ENCODE data around the gene AJAP1. TPM values are rescaled to one million over a fixed set of nuclear protein-coding genes. Genes with fewer than 3 reads are reported as not detected.

The AJAP1 gene
- polyA plus RNA-seq, 1 of the 3 experiments (the other 2 are of a cell fraction), result not detected

GRCh38 chr1:4652631-4653327, 1.6 kb upstream of the AJAP1 start:
- peak; percentile 62; the same call in 1 of the 2 replicates for TF ChIP-seq SMC3 (IDR thresholded peaks at IDR 0.05; ENCODE audit: low read depth, low read length)
- TF ChIP-seq RAD21 (IDR thresholded peaks at IDR 0.05; ENCODE audit: low read length), result peak; percentile 59
- no peak for TF ChIP-seq TEAD4 (IDR thresholded peaks at IDR 0.05; ENCODE audit: borderline replicate concordance, insufficient read depth)
- TF ChIP-seq CTCF (IDR thresholded peaks at IDR 0.05), result peak; percentile 67
- no peak for TF ChIP-seq PBX3 (IDR thresholded peaks at IDR 0.05)
- H3K27ac ChIP-seq (ENCODE audit: low read depth in 2 of 2, low read length in 1 of 2), result no peak overlapping the region
- H3F3A ChIP-seq (replicated peaks; ENCODE audit: insufficient read depth), result no peaks in the 10 kb centered on the region
- H2AFZ ChIP-seq (ENCODE audit: low read depth), result no peak overlapping the region
- H3K9ac ChIP-seq, result no peak overlapping the region
- CTCF ChIA-PET, result interaction anchor here (0.6 to 7.2 kb wide), 13 partner anchors 12 to 1315 kb away, joined by 3 to 61 read pairs (median 4); partner anchors contain the start of gene C1orf174
- no peak overlapping the region for H3K4me3 ChIP-seq (ENCODE audit: low read depth in 2 of 2, low read length in 1 of 2)
- no peaks in the 10 kb centered on the region for H3K79me2 ChIP-seq (ENCODE audit: insufficient read depth)
- H3K4me2 ChIP-seq, result no peak overlapping the region
- POLR2A ChIA-PET, result no interaction called here
- WGBS (ENCODE audit: low lambda C conversion rate), result 2% methylated on average over 6 of the region's 31 CpGs
- peaks cover 0 to 9% of the 10 kb centered on the region in 2 experiments; a peak in 1 of 4 replicates for H3K4me1 ChIP-seq (ENCODE audit: control insufficient read depth in 1 of 2, insufficient read depth in 2 of 2, low read depth in 1 of 2, low read length in 1 of 2)
- no peaks in the 10 kb centered on the region for H3K9me3 ChIP-seq
- no peaks in the 10 kb centered on the region for H3K27me3 ChIP-seq (ENCODE audit: insufficient read depth)
- H4K20me1 ChIP-seq (ENCODE audit: insufficient read depth), result no peaks in the 10 kb centered on the region
- no peaks in the 10 kb centered on the region for H3K9me2 ChIP-seq
- H3K36me3 ChIP-seq (replicated peaks in 1 of 2; ENCODE audit: control insufficient read depth in 1 of 2, insufficient read depth in 2 of 2, low read length in 1 of 2), result no peaks in the 10 kb centered on the region
- DNase-seq, result peak; percentile 92

- no peaks in the 10 kb centered on the region for H3F3A ChIP-seq (replicated peaks; ENCODE audit: insufficient read depth)
- H3K4me1 ChIP-seq (ENCODE audit: control insufficient read depth in 1 of 2, insufficient read depth in 2 of 2, low read depth in 1 of 2, low read length in 1 of 2), result peaks cover 0 to 14% of the 10 kb centered on the region in 2 experiments; a peak in 1 of 4 replicates
- no peak overlapping the region for H2AFZ ChIP-seq (ENCODE audit: low read depth)
- H3K4me2 ChIP-seq, result no peak overlapping the region
- no peak overlapping the region for H3K27ac ChIP-seq (ENCODE audit: low read depth in 2 of 2, low read length in 1 of 2)
- no peaks in the 10 kb centered on the region for H3K36me3 ChIP-seq (replicated peaks in 1 of 2; ENCODE audit: control insufficient read depth in 1 of 2, insufficient read depth in 2 of 2, low read length in 1 of 2)
- TF ChIP-seq CHD2 (IDR thresholded peaks at IDR 0.05; ENCODE audit: low read length, partially characterized antibody), result no peak
- no peak for TF ChIP-seq RXRA (IDR thresholded peaks at IDR 0.05; ENCODE audit: borderline replicate concordance, low read depth)
- TF ChIP-seq GABPA (IDR thresholded peaks at IDR 0.05; ENCODE audit: low read depth), result no peak
- no peak for TF ChIP-seq USF2 (IDR thresholded peaks at IDR 0.05; ENCODE audit: borderline replicate concordance, low read depth, low read length)
- TF ChIP-seq MAX (IDR thresholded peaks at IDR 0.05; ENCODE audit: low read depth), result no peak
- no peak for TF ChIP-seq IRF3 (IDR thresholded peaks at IDR 0.05; ENCODE audit: low read depth, low read length)
- TF ChIP-seq YY1 (IDR thresholded peaks at IDR 0.05; ENCODE audit: low read depth), result no peak
- no peak for TF ChIP-seq FOXM1 (IDR thresholded peaks at IDR 0.05; ENCODE audit: low read depth)
- no peak for TF ChIP-seq POLR2AphosphoS5 (IDR thresholded peaks at IDR 0.05; ENCODE audit: low read depth, low read length)
- TF ChIP-seq NRF1 (IDR thresholded peaks at IDR 0.05; ENCODE audit: low read depth, low read length), result no peak
- H3K27me3 ChIP-seq (ENCODE audit: insufficient read depth), result no peaks in the 10 kb centered on the region
- ChIA-PET CTCF (interaction anchor here (0.6 to 7.2 kb wide), 11 partner anchors 12 to 1274 kb away, joined by 3 to 61 read pairs (median 4); partner anchors contain the start of gene C1orf174), POLR2A (no interaction called here)
- no peaks in the 10 kb centered on the region for H3K79me2 ChIP-seq (ENCODE audit: insufficient read depth)
- H3K9me2 ChIP-seq, result no peaks in the 10 kb centered on the region
- DNase-seq, result no peak
- H4K20me1 ChIP-seq (ENCODE audit: insufficient read depth), result no peaks in the 10 kb centered on the region
- H3K4me3 ChIP-seq (ENCODE audit: low read depth in 2 of 2, low read length in 1 of 2), result no peak overlapping the region
- WGBS (ENCODE audit: low lambda C conversion rate), result 30% methylated on average over 2 of the region's 9 CpGs
- no peak overlapping the region for H3K9ac ChIP-seq
- H3K9me3 ChIP-seq, result no peaks in the 10 kb centered on the region
Observed at GRCh38 chr1:4653328-4653660, 1.1 kb upstream of the AJAP1 start.

Measured in SK-N-SH (cell line).